ENCODE measurements around the gene SCFD1. TPM values are rescaled to one million over a fixed set of nuclear protein-coding genes. Genes with fewer than 3 reads are reported as not detected.

SCFD1 gene
- total RNA-seq, 2 donors from 2014 or later, result 71.9 to 91.1 TPM

DNA sequence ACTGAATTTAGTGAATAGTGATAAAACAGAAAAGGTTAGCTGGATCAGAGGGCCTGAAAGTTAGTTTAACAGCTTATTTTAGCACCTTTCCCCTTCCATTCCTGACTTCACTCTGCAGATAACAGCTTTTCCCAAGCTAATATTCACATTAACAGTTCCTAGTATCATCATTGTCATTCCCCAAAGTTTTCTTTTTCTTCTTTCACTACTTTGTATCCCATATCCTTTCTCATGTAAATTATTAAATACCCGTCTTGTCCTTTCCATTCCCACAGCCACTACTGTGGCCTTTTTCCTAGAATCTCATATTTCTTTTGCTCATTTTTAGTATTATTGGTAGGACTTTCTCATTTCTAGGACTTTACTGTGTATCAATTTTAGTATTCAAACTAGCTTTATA lies 70.5 kb downstream of the SCFD1 start:
- H3K4me1 ChIP-seq, result peaks cover 18% of the 10 kb centered on the region
- no peak for TF ChIP-seq POLR2A (IDR thresholded peaks at IDR 0.05)
- ATAC-seq (no peak), DNase-seq (no peak)
- H3K9me3 ChIP-seq, result no peaks in the 10 kb centered on the region
- no peak overlapping the region for H3K27ac ChIP-seq
- intact Hi-C loops (cut with DNase I), result no loop called here
- no peak overlapping the region for H3K4me3 ChIP-seq
- H3K27me3 ChIP-seq, result no peaks in the 10 kb centered on the region
- WGBS, 2 donors, result 90 to 91% methylated on average over 1 of the region's 1 CpG
- H3K36me3 ChIP-seq (replicated peaks in 1 of 2; ENCODE audit: insufficient read depth in 1 of 2, low read depth in 2 of 2), result no peaks in the 10 kb centered on the region

DNA sequence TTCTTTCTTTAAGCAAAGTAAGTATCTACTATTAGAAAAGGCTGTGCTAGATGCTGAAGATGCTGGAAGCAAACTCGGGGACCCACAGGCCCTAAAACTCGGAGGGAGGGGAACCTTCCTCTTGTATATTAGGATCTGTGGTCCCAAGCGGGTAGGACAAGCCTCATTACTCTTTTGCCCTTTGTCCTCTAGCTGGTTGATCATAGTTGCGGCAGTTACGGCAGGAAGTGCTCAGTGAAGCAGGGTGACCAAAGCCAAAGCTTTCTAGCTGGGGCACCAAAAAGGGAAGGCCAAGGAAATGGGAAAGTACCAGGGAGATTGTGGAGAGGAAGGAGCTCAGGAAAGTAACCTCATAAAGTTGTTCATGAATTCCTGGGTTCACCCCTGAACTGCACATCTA lies 76.3 kb downstream of the SCFD1 start:
- ATAC-seq (no peak), DNase-seq (no peak)
- Histone ChIP-seq H3K4me1 (no peaks in the 10 kb centered on the region), H3K27me3 (no peaks in the 10 kb centered on the region), H3K4me3 (no peak overlapping the region), H3K36me3 (replicated peaks in 1 of 2; ENCODE audit: insufficient read depth in 1 of 2, low read depth in 2 of 2) (peaks cover 0 to 9% of the 10 kb centered on the region in 2 donors), H3K27ac (no peak overlapping the region), H3K9me3 (no peaks in the 10 kb centered on the region)
- WGBS, 2 donors, result 87 to 90% methylated on average over 5 of the region's 5 CpGs
- intact Hi-C loops (cut with DNase I), result no loop called here
- no peak for TF ChIP-seq POLR2A (IDR thresholded peaks at IDR 0.05)

DNA sequence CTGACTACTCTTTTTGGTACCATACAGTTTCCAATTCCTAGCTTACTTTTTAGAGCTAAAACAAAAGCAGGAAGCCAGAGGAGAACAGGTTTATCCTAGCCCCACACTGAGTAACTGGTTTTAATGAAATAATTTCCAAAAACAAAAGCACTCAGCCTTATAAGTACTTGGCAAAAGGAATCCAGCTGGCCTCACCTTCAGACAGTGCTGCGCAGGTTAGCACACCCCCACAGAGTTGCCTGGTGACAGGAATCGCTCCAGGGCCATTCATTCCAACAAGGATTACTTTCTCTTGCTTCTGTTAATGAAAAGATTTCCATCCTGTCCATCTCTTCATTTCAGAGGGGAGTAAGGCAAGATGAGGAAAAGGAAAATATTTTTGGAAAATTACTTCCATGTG lies 84.6 kb downstream of the SCFD1 start:
- H3K9me3 ChIP-seq, result no peaks in the 10 kb centered on the region
- no peaks in the 10 kb centered on the region for H3K27me3 ChIP-seq
- no peak overlapping the region for H3K27ac ChIP-seq
- H3K4me3 ChIP-seq, result no peak overlapping the region
- intact Hi-C loops (cut with DNase I), result no loop called here
- no peaks in the 10 kb centered on the region for H3K4me1 ChIP-seq
- TF ChIP-seq, protein P1, sequence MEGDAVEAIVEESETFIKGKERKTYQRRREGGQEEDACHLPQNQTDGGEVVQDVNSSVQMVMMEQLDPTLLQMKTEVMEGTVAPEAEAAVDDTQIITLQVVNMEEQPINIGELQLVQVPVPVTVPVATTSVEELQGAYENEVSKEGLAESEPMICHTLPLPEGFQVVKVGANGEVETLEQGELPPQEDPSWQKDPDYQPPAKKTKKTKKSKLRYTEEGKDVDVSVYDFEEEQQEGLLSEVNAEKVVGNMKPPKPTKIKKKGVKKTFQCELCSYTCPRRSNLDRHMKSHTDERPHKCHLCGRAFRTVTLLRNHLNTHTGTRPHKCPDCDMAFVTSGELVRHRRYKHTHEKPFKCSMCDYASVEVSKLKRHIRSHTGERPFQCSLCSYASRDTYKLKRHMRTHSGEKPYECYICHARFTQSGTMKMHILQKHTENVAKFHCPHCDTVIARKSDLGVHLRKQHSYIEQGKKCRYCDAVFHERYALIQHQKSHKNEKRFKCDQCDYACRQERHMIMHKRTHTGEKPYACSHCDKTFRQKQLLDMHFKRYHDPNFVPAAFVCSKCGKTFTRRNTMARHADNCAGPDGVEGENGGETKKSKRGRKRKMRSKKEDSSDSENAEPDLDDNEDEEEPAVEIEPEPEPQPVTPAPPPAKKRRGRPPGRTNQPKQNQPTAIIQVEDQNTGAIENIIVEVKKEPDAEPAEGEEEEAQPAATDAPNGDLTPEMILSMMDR (IDR thresholded peaks at IDR 0.05), result no peak
- no peak for TF ChIP-seq POLR2A (IDR thresholded peaks at IDR 0.05)
- WGBS, 2 donors, result 98 to 100% methylated on average over 2 of the region's 2 CpGs
- ATAC-seq (no peak), DNase-seq (no peak)
- H3K36me3 ChIP-seq (replicated peaks in 1 of 2; ENCODE audit: insufficient read depth in 1 of 2, low read depth in 2 of 2), result peaks cover 0 to 6% of the 10 kb centered on the region in 2 donors

DNA sequence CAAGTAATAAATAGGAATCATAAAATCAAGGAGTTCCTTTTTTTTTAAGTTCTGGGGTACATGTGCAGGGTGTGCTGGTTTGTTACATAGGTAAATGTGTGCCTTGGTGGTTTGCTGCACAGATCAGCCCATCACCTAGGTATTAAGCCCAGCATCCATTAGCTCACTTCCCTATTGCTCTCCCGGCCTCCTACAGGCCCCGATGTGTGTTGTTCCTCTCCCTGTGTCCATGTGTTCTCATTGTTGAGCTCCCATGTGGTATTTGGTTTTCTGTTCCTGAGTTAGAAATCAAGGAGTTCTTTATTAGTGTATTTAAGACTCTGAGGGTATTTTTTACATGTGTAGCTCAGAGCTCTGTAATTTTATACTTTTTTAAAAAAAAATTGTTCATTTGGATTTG lies 86.0 kb downstream of the SCFD1 start:
- no peak for TF ChIP-seq POLR2A (IDR thresholded peaks at IDR 0.05)
- TF ChIP-seq, protein P1 (IDR thresholded peaks at IDR 0.05), result no peak
- peaks cover 0 to 6% of the 10 kb centered on the region in 2 donors for H3K36me3 ChIP-seq (replicated peaks in 1 of 2; ENCODE audit: insufficient read depth in 1 of 2, low read depth in 2 of 2)
- no peaks in the 10 kb centered on the region for H3K27me3 ChIP-seq
- H3K9me3 ChIP-seq, result no peaks in the 10 kb centered on the region
- intact Hi-C loops (cut with DNase I), result no loop called here
- H3K4me1 ChIP-seq, result no peaks in the 10 kb centered on the region
- no peak overlapping the region for H3K27ac ChIP-seq
- 79 to 83% methylated on average over 2 of the region's 2 CpGs for WGBS, 2 donors
- DNase-seq (no peak), ATAC-seq (no peak)
- H3K4me3 ChIP-seq, result no peak overlapping the region

DNA sequence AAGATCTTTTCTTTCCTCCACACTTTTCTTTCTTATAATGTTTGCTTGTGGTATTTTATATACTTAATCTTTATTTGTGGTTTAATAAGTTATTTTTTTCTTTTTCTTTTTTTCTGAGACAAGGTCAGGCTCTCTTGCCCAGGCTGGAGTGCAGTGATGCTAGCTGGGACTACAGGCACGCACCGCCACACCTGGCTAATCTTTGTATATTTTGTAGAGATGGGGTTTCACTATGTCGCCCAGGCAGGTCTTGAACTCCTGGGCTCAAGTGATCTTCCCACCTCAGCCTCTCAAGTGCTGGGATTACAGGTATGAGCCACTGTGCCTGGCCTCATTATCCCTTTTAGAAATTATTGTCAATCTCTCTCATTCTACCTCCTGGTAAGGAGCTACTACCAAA lies 87.1 kb downstream of the SCFD1 start:
- TF ChIP-seq, protein P1 (IDR thresholded peaks at IDR 0.05), result no peak
- TF ChIP-seq POLR2A (IDR thresholded peaks at IDR 0.05), result no peak
- DNase-seq, result no peak
- Histone ChIP-seq H3K27ac (no peak overlapping the region), H3K27me3 (no peaks in the 10 kb centered on the region), H3K4me1 (no peaks in the 10 kb centered on the region), H3K36me3 (replicated peaks in 1 of 2; ENCODE audit: insufficient read depth in 1 of 2, low read depth in 2 of 2) (peaks cover 0 to 6% of the 10 kb centered on the region in 2 donors), H3K9me3 (no peaks in the 10 kb centered on the region), H3K4me3 (no peak overlapping the region)
- WGBS, 2 donors, result 94 to 96% methylated on average over 3 of the region's 3 CpGs
- intact Hi-C loops (cut with DNase I), result no loop called here
- no peak for ATAC-seq

DNA sequence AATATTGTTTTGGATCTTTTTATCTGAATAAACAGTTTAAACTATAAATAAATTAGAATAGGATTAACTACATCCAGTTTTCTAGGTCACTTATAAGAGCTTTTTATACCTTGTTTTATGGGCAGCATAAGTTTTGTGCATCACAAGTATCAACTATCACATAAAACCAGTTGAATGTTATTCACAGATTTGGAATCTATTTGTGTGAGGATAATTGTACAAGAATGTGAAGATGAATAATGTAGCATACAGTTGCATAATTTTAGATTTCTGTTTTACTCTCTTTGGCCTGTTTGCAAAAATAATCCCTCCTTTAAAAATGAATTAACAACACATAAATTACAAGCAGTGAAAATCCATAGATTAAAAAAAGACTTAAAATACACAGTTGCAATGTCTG lies 88.8 kb downstream of the SCFD1 start:
- peaks cover 0 to 7% of the 10 kb centered on the region in 2 donors for H3K36me3 ChIP-seq (replicated peaks in 1 of 2; ENCODE audit: insufficient read depth in 1 of 2, low read depth in 2 of 2)
- H3K27ac ChIP-seq, result no peak overlapping the region
- no peaks in the 10 kb centered on the region for H3K27me3 ChIP-seq
- no peaks in the 10 kb centered on the region for H3K9me3 ChIP-seq
- TF ChIP-seq POLR2A (IDR thresholded peaks at IDR 0.05), result no peak
- TF ChIP-seq, protein P1 (IDR thresholded peaks at IDR 0.05), result no peak
- no peak for ATAC-seq
- no peak overlapping the region for H3K4me3 ChIP-seq
- H3K4me1 ChIP-seq, result no peaks in the 10 kb centered on the region
- no peak for DNase-seq
- intact Hi-C loops (cut with DNase I), result no loop called here
